Heart left ventricle (tissue), 13 donors: ENCODE data around the gene SHISA4.

Experiments
- POLR2A ChIP-seq, 2 donors: fragments of 450-650 bp; IDR thresholded peaks; one replicate each; pipeline ENCODE4 v1.6.1; 2017; ENCODE audit warnings: antibody characterized with exemption in 2 of 2, mild to moderate bottlenecking in 2 of 2, moderate library complexity in 2 of 2
- TF ChIP-seq, protein P1 (sequence below), 12 donors: fragments of 200-600 bp; sonication (generic) in 4 of 12; IDR thresholded peaks; one replicate each; pipeline versions ENCODE4 v1.5.0 to v1.8.0; 2018 to 2022; ENCODE audit warnings: antibody characterized with exemption in 12 of 12, mild to moderate bottlenecking in 5 of 12
- donor health status: ischemic (EF 13 %, LVEDD 7.1; RV severe dilation, severe dysfunction).
- donor health status: DM: no; HTN: yes; CAD: no.
- donor health status: DM: no; HTN: no; CAD: no.
- donor health status: ischemic (EF 25% LVEDD 6.9; RV normal size, moderate dysfunction).
- donor health status: ischemic (EF 25% LVEDD 5.7; RV mildly dilated, moderate dysfunction).
- donor health status: ischemic (EF 35%, LVEDD 5.7; RV mildly dilated, moderate dysfunction).
- donor health status: nonischemic (EF 11% LVEDD 7.7; RV severe dilation, severe dysfunction).
- donor health status: DM: yes; HTN: yes; CAD: no.
- donor health status: PGD.
- donor health status: ischemic (EF 29% LVEDD 5.4; RV normal size, mild dysfunction).
- donor health status: nonischemic (EF 23%, LVEDD 6.1; RV moderate dilation, normal function).

DNA sequence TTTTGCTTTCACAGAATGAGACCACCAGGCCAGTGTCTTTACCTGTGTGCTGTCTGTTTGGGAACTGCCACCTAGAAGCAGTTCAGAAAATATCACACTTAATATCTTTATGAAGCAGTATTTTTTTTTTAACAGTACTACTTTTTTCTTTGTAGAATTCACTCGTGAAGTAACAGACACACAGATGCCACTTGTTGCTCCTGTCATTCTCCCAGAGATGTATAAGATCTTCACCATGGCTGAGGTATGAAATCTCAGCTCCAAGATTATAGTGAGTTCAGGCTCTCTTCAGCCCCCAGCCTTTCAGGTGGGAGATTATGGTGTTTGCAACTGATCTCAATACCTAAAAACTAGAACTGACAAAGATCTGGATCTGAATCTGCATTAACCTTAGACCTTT lies 36.7 kb upstream of the SHISA4 start:
- TF ChIP-seq, protein P1, sequence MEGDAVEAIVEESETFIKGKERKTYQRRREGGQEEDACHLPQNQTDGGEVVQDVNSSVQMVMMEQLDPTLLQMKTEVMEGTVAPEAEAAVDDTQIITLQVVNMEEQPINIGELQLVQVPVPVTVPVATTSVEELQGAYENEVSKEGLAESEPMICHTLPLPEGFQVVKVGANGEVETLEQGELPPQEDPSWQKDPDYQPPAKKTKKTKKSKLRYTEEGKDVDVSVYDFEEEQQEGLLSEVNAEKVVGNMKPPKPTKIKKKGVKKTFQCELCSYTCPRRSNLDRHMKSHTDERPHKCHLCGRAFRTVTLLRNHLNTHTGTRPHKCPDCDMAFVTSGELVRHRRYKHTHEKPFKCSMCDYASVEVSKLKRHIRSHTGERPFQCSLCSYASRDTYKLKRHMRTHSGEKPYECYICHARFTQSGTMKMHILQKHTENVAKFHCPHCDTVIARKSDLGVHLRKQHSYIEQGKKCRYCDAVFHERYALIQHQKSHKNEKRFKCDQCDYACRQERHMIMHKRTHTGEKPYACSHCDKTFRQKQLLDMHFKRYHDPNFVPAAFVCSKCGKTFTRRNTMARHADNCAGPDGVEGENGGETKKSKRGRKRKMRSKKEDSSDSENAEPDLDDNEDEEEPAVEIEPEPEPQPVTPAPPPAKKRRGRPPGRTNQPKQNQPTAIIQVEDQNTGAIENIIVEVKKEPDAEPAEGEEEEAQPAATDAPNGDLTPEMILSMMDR (IDR thresholded peaks at IDR 0.05), result no peak
- no peak for TF ChIP-seq POLR2A (IDR thresholded peaks at IDR 0.05)
